GM18870 (cell line): ENCODE results near the gene RHEB.

ENCODE experiments used
- ATAC-seq: cut with Tn5 transposase; IDR thresholded peaks from one replicate; pipeline ENCODE4 v1.9.1; 2021; ENCODE audit warnings: moderate library complexity; ENCODE audit not compliant: unreplicated experiment

The RHEB gene

GRCh38 chr7:151422212-151422611, 97.5 kb downstream of the RHEB start:
- no peak for ATAC-seq

DNA sequence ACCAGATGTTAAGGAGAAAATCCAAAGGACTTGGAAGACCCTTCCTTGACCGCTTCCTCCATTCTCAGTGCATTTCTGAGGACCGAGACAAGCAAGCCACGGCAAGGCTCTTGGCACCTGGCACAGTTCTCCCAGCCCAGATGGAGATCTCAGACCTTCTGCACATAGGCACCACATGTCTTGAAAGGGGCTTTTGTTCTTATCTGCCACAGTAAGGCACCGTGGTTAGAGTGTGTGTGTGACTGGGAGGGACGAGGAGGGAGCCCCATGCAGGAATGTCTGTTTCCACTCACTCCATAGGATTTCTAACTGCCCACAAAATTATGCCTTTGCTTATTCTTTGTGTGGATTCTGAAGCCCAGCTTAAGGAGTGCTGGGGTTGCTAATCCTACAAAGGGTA, 99.6 kb downstream of the RHEB start:
- ATAC-seq, result no peak

GRCh38 chr7:151416941-151417315, 102.8 kb downstream of the RHEB start:
- no peak for ATAC-seq

- no peak for ATAC-seq
These were observed 103.4 kb downstream of the RHEB start for GRCh38 chr7:151416112-151416940.
